Esophagus squamous epithelium (tissue), 4 donors: ENCODE measurements around the gene TSPAN11.

Source experiments
- CTCF ChIP-seq, 6 experiments: fragments of 450-650 bp in 4 of 6; fragments of 200-600 bp in 2 of 6; sonication (generic) in 2 of 6; IDR thresholded peaks; one replicate each; pipeline ENCODE4 v1.5.1; 2016 to 2019; ENCODE audit warnings: antibody characterized with exemption in 6 of 6, mild to moderate bottlenecking in 4 of 6, moderate library complexity in 4 of 6
- POLR2A ChIP-seq, 4 donors: fragments of 450-650 bp; IDR thresholded peaks; one replicate each; pipeline ENCODE4 v1.6.1; 2017; ENCODE audit warnings: antibody characterized with exemption in 4 of 4, mild to moderate bottlenecking in 4 of 4, moderate library complexity in 3 of 4

- no peak for TF ChIP-seq CTCF (IDR thresholded peaks at IDR 0.05)
- no peak for TF ChIP-seq POLR2A (IDR thresholded peaks at IDR 0.05)
These were observed 114.6 kb downstream of the TSPAN11 start for GRCh38 chr12:31041033-31041564.
